ENCODE measurements around the gene WEE1.

Gene WEE1

GRCh38 chr11:9573052-9573774 lies at the start of gene WEE1:
TSS of gene WEE1 (plus strand) at chr11:9573670. CDS start at chr11:9573934, 264 bp downstream.
- Histone ChIP-seq H3K27me3 (ENCODE audit: control insufficient read depth, insufficient read depth, low read length) (no peaks in the 10 kb centered on the region), H3K27ac (ENCODE audit: low read depth, low read length) (peak within 1 kb of the TSS; percentile 99), H3K9me3 (ENCODE audit: control insufficient read depth, insufficient read depth, low read length) (no peaks in the 10 kb centered on the region), H3K4me3 (ENCODE audit: low read depth, low read length) (peak within 1 kb of the TSS; percentile 93), H3K4me1 (ENCODE audit: control insufficient read depth, insufficient read depth, low read length) (peaks cover 50% of the 10 kb centered on the region), H3K36me3 (ENCODE audit: control insufficient read depth, insufficient read depth, low read length) (peaks cover 33% of the 10 kb centered on the region), H3K9ac (ENCODE audit: low read depth, low read length) (peak within 1 kb of the TSS; percentile 95)

DNA sequence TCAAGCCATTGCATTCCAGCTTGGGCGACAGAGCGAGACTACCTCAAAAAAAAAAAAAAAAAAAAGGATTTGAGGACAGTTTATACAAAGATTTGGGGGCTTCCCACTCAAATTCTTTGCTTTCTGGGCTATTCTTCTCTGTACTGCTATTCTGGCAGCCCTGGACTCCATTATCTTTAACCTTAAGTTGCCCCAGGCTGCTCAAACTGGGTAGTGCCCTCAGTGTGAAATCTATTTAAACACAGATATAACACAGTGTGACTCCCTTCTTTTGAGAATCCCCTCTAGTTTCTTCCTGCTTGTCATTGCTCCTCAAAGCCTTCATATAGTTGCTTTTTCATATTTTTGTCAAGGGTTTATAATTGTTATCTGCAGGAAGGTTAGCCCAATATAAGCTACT lies 49.5 kb upstream of the WEE1 start:
- Histone ChIP-seq H3K27ac (ENCODE audit: low read depth, low read length) (peak overlapping the region; percentile 29), H3K27me3 (ENCODE audit: control insufficient read depth, insufficient read depth, low read length) (no peaks in the 10 kb centered on the region), H3K36me3 (ENCODE audit: control insufficient read depth, insufficient read depth, low read length) (peaks cover 29% of the 10 kb centered on the region), H3K4me1 (ENCODE audit: control insufficient read depth, insufficient read depth, low read length) (peaks cover 17% of the 10 kb centered on the region), H3K9ac (ENCODE audit: low read depth, low read length) (no peak overlapping the region), H3K9me3 (ENCODE audit: control insufficient read depth, insufficient read depth, low read length) (no peaks in the 10 kb centered on the region), H3K4me3 (ENCODE audit: low read depth, low read length) (no peak overlapping the region)

DNA sequence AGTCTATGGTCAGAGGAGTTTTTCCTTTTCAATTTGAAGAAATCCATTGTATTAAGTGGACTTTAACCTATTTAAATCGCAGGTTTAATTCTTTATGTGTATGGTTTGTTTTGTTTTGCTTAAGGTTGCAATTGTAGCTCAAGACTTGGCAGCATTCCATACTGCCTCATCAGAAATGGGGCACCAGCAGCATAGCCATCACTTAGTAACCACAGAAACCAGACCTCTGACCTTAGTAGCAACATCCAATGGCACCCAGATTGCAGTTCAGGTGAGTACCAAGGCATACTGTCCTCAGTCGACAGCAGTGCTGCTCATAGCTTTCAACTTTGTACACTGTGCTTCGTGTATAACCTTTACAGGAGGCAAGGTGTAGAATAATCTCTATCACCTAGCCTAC lies 48.4 kb upstream of the WEE1 start:
- Histone ChIP-seq H3K4me1 (ENCODE audit: control insufficient read depth, insufficient read depth, low read length) (peaks cover 19% of the 10 kb centered on the region), H3K9me3 (ENCODE audit: control insufficient read depth, insufficient read depth, low read length) (no peaks in the 10 kb centered on the region), H3K4me3 (ENCODE audit: low read depth, low read length) (no peak overlapping the region), H3K27ac (ENCODE audit: low read depth, low read length) (no peak overlapping the region), H3K36me3 (ENCODE audit: control insufficient read depth, insufficient read depth, low read length) (peaks cover 29% of the 10 kb centered on the region), H3K9ac (ENCODE audit: low read depth, low read length) (no peak overlapping the region), H3K27me3 (ENCODE audit: control insufficient read depth, insufficient read depth, low read length) (no peaks in the 10 kb centered on the region)

- Histone ChIP-seq H3K4me1 (ENCODE audit: control insufficient read depth, insufficient read depth, low read length) (peaks cover 27% of the 10 kb centered on the region), H3K4me3 (ENCODE audit: low read depth, low read length) (no peak overlapping the region), H3K9me3 (ENCODE audit: control insufficient read depth, insufficient read depth, low read length) (no peaks in the 10 kb centered on the region), H3K27me3 (ENCODE audit: control insufficient read depth, insufficient read depth, low read length) (no peaks in the 10 kb centered on the region), H3K9ac (ENCODE audit: low read depth, low read length) (no peak overlapping the region), H3K36me3 (ENCODE audit: control insufficient read depth, insufficient read depth, low read length) (peaks cover 29% of the 10 kb centered on the region), H3K27ac (ENCODE audit: low read depth, low read length) (no peak overlapping the region)
Observed at GRCh38 chr11:9527481-9528135, 45.9 kb upstream of the WEE1 start.

- no peak overlapping the region for H3K4me3 ChIP-seq (ENCODE audit: low read depth, low read length)
- peaks cover 29% of the 10 kb centered on the region for H3K4me1 ChIP-seq (ENCODE audit: control insufficient read depth, insufficient read depth, low read length)
- no peaks in the 10 kb centered on the region for H3K9me3 ChIP-seq (ENCODE audit: control insufficient read depth, insufficient read depth, low read length)
- H3K9ac ChIP-seq (ENCODE audit: low read depth, low read length), result no peak overlapping the region
- no peak overlapping the region for H3K27ac ChIP-seq (ENCODE audit: low read depth, low read length)
- H3K36me3 ChIP-seq (ENCODE audit: control insufficient read depth, insufficient read depth, low read length), result peaks cover 29% of the 10 kb centered on the region
- H3K27me3 ChIP-seq (ENCODE audit: control insufficient read depth, insufficient read depth, low read length), result no peaks in the 10 kb centered on the region
Observed at GRCh38 chr11:9528136-9528501, 45.4 kb upstream of the WEE1 start.

GRCh38 chr11:9528573-9529333 lies 44.7 kb upstream of the WEE1 start:
- H3K4me3 ChIP-seq (ENCODE audit: low read depth, low read length), result no peak overlapping the region
- peaks cover 29% of the 10 kb centered on the region for H3K36me3 ChIP-seq (ENCODE audit: control insufficient read depth, insufficient read depth, low read length)
- no peaks in the 10 kb centered on the region for H3K9me3 ChIP-seq (ENCODE audit: control insufficient read depth, insufficient read depth, low read length)
- H3K27ac ChIP-seq (ENCODE audit: low read depth, low read length), result no peak overlapping the region
- no peaks in the 10 kb centered on the region for H3K27me3 ChIP-seq (ENCODE audit: control insufficient read depth, insufficient read depth, low read length)
- peaks cover 36% of the 10 kb centered on the region for H3K4me1 ChIP-seq (ENCODE audit: control insufficient read depth, insufficient read depth, low read length)
- H3K9ac ChIP-seq (ENCODE audit: low read depth, low read length), result no peak overlapping the region

GRCh38 chr11:9529334-9529650 lies 44.2 kb upstream of the WEE1 start:
- Histone ChIP-seq H3K9me3 (ENCODE audit: control insufficient read depth, insufficient read depth, low read length) (no peaks in the 10 kb centered on the region), H3K9ac (ENCODE audit: low read depth, low read length) (no peak overlapping the region), H3K4me1 (ENCODE audit: control insufficient read depth, insufficient read depth, low read length) (peaks cover 36% of the 10 kb centered on the region), H3K27ac (ENCODE audit: low read depth, low read length) (peak overlapping the region; percentile 58), H3K27me3 (ENCODE audit: control insufficient read depth, insufficient read depth, low read length) (no peaks in the 10 kb centered on the region), H3K36me3 (ENCODE audit: control insufficient read depth, insufficient read depth, low read length) (peaks cover 29% of the 10 kb centered on the region), H3K4me3 (ENCODE audit: low read depth, low read length) (no peak overlapping the region)

GRCh38 chr11:9530020-9530621 lies 43.3 kb upstream of the WEE1 start:
- no peaks in the 10 kb centered on the region for H3K9me3 ChIP-seq (ENCODE audit: control insufficient read depth, insufficient read depth, low read length)
- H3K4me3 ChIP-seq (ENCODE audit: low read depth, low read length), result no peak overlapping the region
- H3K36me3 ChIP-seq (ENCODE audit: control insufficient read depth, insufficient read depth, low read length), result peaks cover 25% of the 10 kb centered on the region
- H3K27ac ChIP-seq (ENCODE audit: low read depth, low read length), result peak overlapping the region; percentile 58
- H3K27me3 ChIP-seq (ENCODE audit: control insufficient read depth, insufficient read depth, low read length), result no peaks in the 10 kb centered on the region
- peaks cover 42% of the 10 kb centered on the region for H3K4me1 ChIP-seq (ENCODE audit: control insufficient read depth, insufficient read depth, low read length)
- no peak overlapping the region for H3K9ac ChIP-seq (ENCODE audit: low read depth, low read length)

DNA sequence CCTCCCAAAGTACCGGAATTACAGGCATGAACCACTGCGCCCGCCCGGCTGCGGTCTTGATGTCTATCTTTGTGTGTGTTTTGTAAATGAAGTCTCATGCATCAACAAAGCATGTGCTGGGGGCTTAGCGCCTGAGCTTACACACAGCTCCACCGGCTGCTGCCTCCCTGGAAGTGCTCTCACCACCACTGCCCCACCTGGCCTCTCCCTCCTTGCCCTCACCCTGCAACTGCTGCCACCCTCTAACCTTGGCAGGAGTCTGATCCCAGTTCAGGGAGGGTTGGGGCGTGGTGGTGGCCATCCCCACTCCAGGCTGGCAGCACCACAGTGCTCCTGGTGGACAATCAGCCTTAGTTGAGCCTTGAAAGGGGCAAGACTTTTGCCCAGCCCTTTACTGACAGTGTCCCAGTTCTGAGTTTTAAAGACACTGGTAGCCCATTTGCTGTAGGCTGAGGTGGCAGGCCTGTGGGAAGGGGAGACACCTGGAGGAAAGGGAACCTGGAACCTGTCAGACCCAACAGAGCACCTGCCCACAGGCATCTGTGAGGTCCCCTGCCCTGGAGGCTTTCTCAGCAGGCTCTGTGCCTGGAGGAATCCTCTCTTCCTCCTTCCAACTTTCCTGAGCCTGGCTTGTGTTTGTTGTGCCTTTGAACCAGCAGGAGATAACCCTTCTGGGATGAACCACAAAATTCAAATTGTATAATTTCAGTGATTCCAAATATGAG lies 42.4 kb upstream of the WEE1 start:
- H3K27ac ChIP-seq (ENCODE audit: low read depth, low read length), result no peak overlapping the region

GRCh38 chr11:9533058-9533457 lies 40.4 kb upstream of the WEE1 start:
- Histone ChIP-seq H3K9ac (ENCODE audit: low read depth, low read length) (no peak overlapping the region), H3K4me1 (ENCODE audit: control insufficient read depth, insufficient read depth, low read length) (peaks cover 42% of the 10 kb centered on the region), H3K4me3 (ENCODE audit: low read depth, low read length) (no peak overlapping the region), H3K9me3 (ENCODE audit: control insufficient read depth, insufficient read depth, low read length) (no peaks in the 10 kb centered on the region), H3K36me3 (ENCODE audit: control insufficient read depth, insufficient read depth, low read length) (peaks cover 6% of the 10 kb centered on the region), H3K27me3 (ENCODE audit: control insufficient read depth, insufficient read depth, low read length) (no peaks in the 10 kb centered on the region), H3K27ac (ENCODE audit: low read depth, low read length) (peak overlapping the region; percentile 53)

More for the DNA sequence above, 42.4 kb upstream of the WEE1 start:
- H3K4me3 ChIP-seq (ENCODE audit: low read depth, low read length), result no peak overlapping the region
- no peaks in the 10 kb centered on the region for H3K9me3 ChIP-seq (ENCODE audit: control insufficient read depth, insufficient read depth, low read length)
- no peaks in the 10 kb centered on the region for H3K27me3 ChIP-seq (ENCODE audit: control insufficient read depth, insufficient read depth, low read length)
- peaks cover 19% of the 10 kb centered on the region for H3K36me3 ChIP-seq (ENCODE audit: control insufficient read depth, insufficient read depth, low read length)
- peaks cover 42% of the 10 kb centered on the region for H3K4me1 ChIP-seq (ENCODE audit: control insufficient read depth, insufficient read depth, low read length)
- H3K9ac ChIP-seq (ENCODE audit: low read depth, low read length), result no peak overlapping the region
